A673 (cell line): ENCODE results near the gene TNS1. TPM values are rescaled to one million over a fixed set of nuclear protein-coding genes. Genes with fewer than 3 reads are reported as not detected.

Source experiments
- BruUV-seq: library from RNA; stranded (reverse); fragments of 400-500 nt; replicated peaks from 2 replicates; lab custom pipeline; 2021; lab: Mats Ljungman, UMichigan
- CTCF ChIA-PET: fragments of 300-600 bp; sonication (Branson Sonifier 250); formaldehyde crosslinking; loops from one replicate; lab custom pipeline; 2022; ENCODE audit warnings: antibody characterized with exemption; lab: Charles Lee
- POLR2A ChIA-PET: fragments of 300-600 bp; sonication (Branson Sonifier 250); formaldehyde crosslinking; loops from one replicate; lab custom pipeline; 2022; ENCODE audit warnings: antibody characterized with exemption; ENCODE audit not compliant: low non-redundant PET; lab: Charles Lee
- DNase-seq: peaks from one replicate; pipeline ENCODE4 v3.0.0-alpha.2; 2015; ENCODE audit warnings: low spot score
- H3K27ac ChIP-seq: fragments of 200-600 bp; sonication (generic); 2 replicates; pipeline ENCODE4 v1.5.1; 2016; ENCODE audit warnings: mixed run types, low read depth, mild to moderate bottlenecking, mixed read lengths, antibody characterized with exemption, low read length; ENCODE audit not compliant: poor library complexity, severe bottlenecking
- H3K27me3 ChIP-seq: fragments of 200-600 bp; sonication (generic); replicated peaks from 2 replicates; pipeline ENCODE4 v1.6.1; 2017; ENCODE audit warnings: mixed run types, low read depth, mild to moderate bottlenecking, mixed read lengths, antibody characterized with exemption, low read length; ENCODE audit not compliant: insufficient read depth, poor library complexity
- H3K36me3 ChIP-seq: fragments of 200-600 bp; sonication (generic); 2 replicates; pipeline ENCODE4 v1.6.1; 2016; ENCODE audit warnings: mixed run types, mild to moderate bottlenecking, mixed read lengths, antibody characterized with exemption, low read length; ENCODE audit not compliant: insufficient read depth, poor library complexity, severe bottlenecking
- H3K4me1 ChIP-seq: fragments of 200-600 bp; sonication (generic); 2 replicates; pipeline ENCODE4 v1.6.1; 2017; ENCODE audit warnings: mixed run types, mild to moderate bottlenecking, mixed read lengths, antibody characterized with exemption, low read length; ENCODE audit not compliant: insufficient read depth, poor library complexity, severe bottlenecking
- H3K4me3 ChIP-seq: fragments of 200-600 bp; sonication (generic); 2 replicates; pipeline ENCODE4 v1.5.1; 2016; ENCODE audit warnings: low read depth, mixed run types, mild to moderate bottlenecking, mixed read lengths, low read length; ENCODE audit not compliant: poor library complexity, severe bottlenecking
- H3K9me3 ChIP-seq: fragments of 200-600 bp; sonication (generic); 2 replicates; pipeline ENCODE4 v1.6.1; 2016; ENCODE audit warnings: mixed run types, low read depth, mild to moderate bottlenecking, mixed read lengths, antibody characterized with exemption, low read length; ENCODE audit not compliant: poor library complexity, severe bottlenecking
- EZH2 ChIP-seq: fragments of 200-600 bp; sonication (generic); IDR thresholded peaks from 2 replicates; pipeline ENCODE4 v1.6.1; 2017; ENCODE audit warnings: borderline replicate concordance, low read depth, mild to moderate bottlenecking, mixed read lengths, antibody characterized with exemption, low read length; ENCODE audit not compliant: poor library complexity, severe bottlenecking
- intact Hi-C: fragments of 100-400 bp; cut with micrococcal nuclease; formaldehyde crosslinking; loops from one replicate; pipeline ENCODE4 v1.10.0; 2022; ENCODE audit not compliant: unreplicated experiment
- total RNA-seq: library from RNA; stranded (reverse); gene quantifications from 2 replicates; pipeline ENCODE4 v1.2.3, GENCODE V29; 2021
- TF ChIP-seq, protein P1 (sequence below): fragments of 300-800, 200-600 bp; sonication (generic); conservative IDR thresholded peaks from 2 replicates; pipeline ENCODE4 v1.5.1; 2017; ENCODE audit warnings: low read depth, mild to moderate bottlenecking, antibody characterized with exemption, low read length, moderate library complexity, mixed read lengths

The TNS1 gene
- total RNA-seq, 1 experiment from 2014 or later: 99.6 TPM

- CTCF ChIA-PET: no interaction called here
Measured at GRCh38 chr2:217847115-217847514, 155.7 kb downstream of the TNS1 start.

DNA sequence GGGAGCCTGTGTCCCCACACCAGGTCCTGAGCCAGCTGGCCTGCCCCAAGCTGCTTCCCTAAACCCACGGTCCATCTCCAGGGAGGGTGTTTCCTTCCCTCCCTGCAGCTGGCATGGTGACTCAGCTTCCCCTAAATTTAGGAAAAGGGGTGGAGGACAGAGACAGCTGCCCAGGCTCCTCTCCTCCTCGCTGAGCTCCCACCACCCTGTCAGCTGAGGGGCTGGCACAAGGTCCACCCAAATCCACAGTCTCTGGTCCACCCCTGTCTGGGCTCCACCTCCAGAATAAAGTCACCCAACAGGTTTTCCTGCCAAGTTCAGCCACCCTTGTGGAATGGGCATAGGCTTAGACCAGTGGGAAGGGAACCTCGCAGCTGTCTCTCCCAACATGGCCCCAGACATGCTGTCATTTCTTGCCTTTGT, 156.5 kb downstream of the TNS1 start:
- peaks cover 7% of the 10 kb centered on the region for H3K4me1 ChIP-seq
- H3K36me3 ChIP-seq: peaks cover 22% of the 10 kb centered on the region
- ChIA-PET POLR2A (no interaction called here), CTCF (no interaction called here)
- intact Hi-C loops: no loop called here
- TF ChIP-seq EZH2: no peak
- TF ChIP-seq, protein P1, sequence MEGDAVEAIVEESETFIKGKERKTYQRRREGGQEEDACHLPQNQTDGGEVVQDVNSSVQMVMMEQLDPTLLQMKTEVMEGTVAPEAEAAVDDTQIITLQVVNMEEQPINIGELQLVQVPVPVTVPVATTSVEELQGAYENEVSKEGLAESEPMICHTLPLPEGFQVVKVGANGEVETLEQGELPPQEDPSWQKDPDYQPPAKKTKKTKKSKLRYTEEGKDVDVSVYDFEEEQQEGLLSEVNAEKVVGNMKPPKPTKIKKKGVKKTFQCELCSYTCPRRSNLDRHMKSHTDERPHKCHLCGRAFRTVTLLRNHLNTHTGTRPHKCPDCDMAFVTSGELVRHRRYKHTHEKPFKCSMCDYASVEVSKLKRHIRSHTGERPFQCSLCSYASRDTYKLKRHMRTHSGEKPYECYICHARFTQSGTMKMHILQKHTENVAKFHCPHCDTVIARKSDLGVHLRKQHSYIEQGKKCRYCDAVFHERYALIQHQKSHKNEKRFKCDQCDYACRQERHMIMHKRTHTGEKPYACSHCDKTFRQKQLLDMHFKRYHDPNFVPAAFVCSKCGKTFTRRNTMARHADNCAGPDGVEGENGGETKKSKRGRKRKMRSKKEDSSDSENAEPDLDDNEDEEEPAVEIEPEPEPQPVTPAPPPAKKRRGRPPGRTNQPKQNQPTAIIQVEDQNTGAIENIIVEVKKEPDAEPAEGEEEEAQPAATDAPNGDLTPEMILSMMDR: no peak
- DNase-seq: no peak
- BruUV-seq: no TSS peak
- H3K27me3 ChIP-seq: no peaks in the 10 kb centered on the region
- H3K4me3 ChIP-seq: no peak overlapping the region
- H3K9me3 ChIP-seq: no peaks in the 10 kb centered on the region
- no peak overlapping the region for H3K27ac ChIP-seq

More at GRCh38 chr2:217847115-217847514, 155.7 kb downstream of the TNS1 start:
- Histone ChIP-seq H3K4me1 (peaks cover 7% of the 10 kb centered on the region), H3K4me3 (no peak overlapping the region), H3K36me3 (peaks cover 22% of the 10 kb centered on the region), H3K27ac (no peak overlapping the region), H3K9me3 (no peaks in the 10 kb centered on the region), H3K27me3 (no peaks in the 10 kb centered on the region)
- intact Hi-C loops: no loop called here
- no peak for DNase-seq
- BruUV-seq: no TSS peak
- TF ChIP-seq, protein P1: no peak
- TF ChIP-seq EZH2: no peak
- POLR2A ChIA-PET: no interaction called here

GRCh38 chr2:217845301-217845700, 157.5 kb downstream of the TNS1 start:
- H3K27ac ChIP-seq: no peak overlapping the region
- intact Hi-C loops: no loop called here
- POLR2A ChIA-PET: no interaction called here
- H3K36me3 ChIP-seq: peaks cover 22% of the 10 kb centered on the region
- no peak overlapping the region for H3K4me3 ChIP-seq
- no peaks in the 10 kb centered on the region for H3K9me3 ChIP-seq
- DNase-seq: no peak
- CTCF ChIA-PET: interaction anchor here (0.6 kb wide), 1 partner anchor 1847 kb away, joined by 3 read pairs; no protein-coding TSS in a partner anchor
- TF ChIP-seq, protein P1: no peak
- no peak for TF ChIP-seq EZH2
- H3K27me3 ChIP-seq: no peaks in the 10 kb centered on the region
- no peaks in the 10 kb centered on the region for H3K4me1 ChIP-seq
- BruUV-seq: no TSS peak
